AG04450 (cell line): Measurements from ENCODE around the gene FGD4. TPM values are rescaled to one million over a fixed set of nuclear protein-coding genes. Genes with fewer than 3 reads are reported as not detected.

Experiments
- CTCF ChIA-PET: fragments of 300-600, 350-600 bp; formaldehyde crosslinking; extraction: SDS; loops from one replicate; lab custom pipeline; 2022; ENCODE audit warnings: antibody characterized with exemption, inconsistent platforms; lab: Charles Lee
- POLR2A ChIA-PET: fragments of 350-600 bp; formaldehyde crosslinking; extraction: SDS; loops from one replicate; lab custom pipeline; 2021; ENCODE audit warnings: antibody characterized with exemption, inconsistent platforms; lab: Yijun Ruan, JAX
- DNase-seq: peaks from one replicate; pipeline ENCODE4 v3.0.0-alpha.2; 2011; ENCODE audit warnings: low read depth, low spot score
- H3K27ac ChIP-seq: one replicate; pipeline ENCODE4 v1.5.1; 2012; ENCODE audit warnings: low read depth, low read length, control low read depth
- H3K27me3 ChIP-seq: one replicate; pipeline ENCODE4 v1.6.0; 2012; ENCODE audit warnings: low read length; ENCODE audit not compliant: control insufficient read depth, insufficient read depth
- H3K4me3 ChIP-seq: 2 replicates; pipeline ENCODE4 v1.5.1; 2011; ENCODE audit warnings: mild to moderate bottlenecking, low read depth, low read length, control low read depth
- H3K9me3 ChIP-seq: 2 replicates; pipeline ENCODE4 v1.5.1; 2012; ENCODE audit warnings: low read length; ENCODE audit not compliant: control insufficient read depth, insufficient read depth
- polyA plus RNA-seq: library from polyadenylated mRNA; depleted of rRNA; stranded (reverse); fragments of >200 nt; gene quantifications from 2 replicates; pipeline ENCODE4 v1.2.3, GENCODE V29; 2011
- TF ChIP-seq, protein P1 (sequence below): IDR thresholded peaks from 2 replicates; pipeline ENCODE4 v1.5.1; 2011; ENCODE audit warnings: low read depth, low read length, control low read depth, inconsistent platforms

The FGD4 gene
- polyA plus RNA-seq, 1 experiment = 5.1 TPM

DNA sequence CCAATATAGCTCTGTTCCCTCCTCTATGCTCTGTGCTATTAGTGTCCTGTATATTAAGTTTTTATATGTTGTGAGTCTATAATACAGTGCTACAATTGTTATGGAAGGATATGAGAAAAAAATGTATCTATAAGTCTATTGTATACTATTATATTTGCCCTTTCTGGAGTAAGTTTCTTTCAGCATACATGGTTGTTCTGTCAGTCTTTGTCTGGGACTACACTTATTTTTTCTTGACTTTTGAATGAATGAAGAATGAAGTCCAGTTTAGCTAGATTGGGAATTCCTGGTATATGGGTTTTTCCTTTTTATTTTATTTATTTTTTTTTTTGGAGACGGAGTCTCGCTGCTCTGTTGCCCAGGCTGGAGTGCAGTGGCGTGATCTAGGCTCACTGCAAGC is 203.7 kb downstream of the FGD4 start:
- no peak overlapping the region for H3K27ac ChIP-seq
- no peaks in the 10 kb centered on the region for H3K9me3 ChIP-seq
- TF ChIP-seq, protein P1, sequence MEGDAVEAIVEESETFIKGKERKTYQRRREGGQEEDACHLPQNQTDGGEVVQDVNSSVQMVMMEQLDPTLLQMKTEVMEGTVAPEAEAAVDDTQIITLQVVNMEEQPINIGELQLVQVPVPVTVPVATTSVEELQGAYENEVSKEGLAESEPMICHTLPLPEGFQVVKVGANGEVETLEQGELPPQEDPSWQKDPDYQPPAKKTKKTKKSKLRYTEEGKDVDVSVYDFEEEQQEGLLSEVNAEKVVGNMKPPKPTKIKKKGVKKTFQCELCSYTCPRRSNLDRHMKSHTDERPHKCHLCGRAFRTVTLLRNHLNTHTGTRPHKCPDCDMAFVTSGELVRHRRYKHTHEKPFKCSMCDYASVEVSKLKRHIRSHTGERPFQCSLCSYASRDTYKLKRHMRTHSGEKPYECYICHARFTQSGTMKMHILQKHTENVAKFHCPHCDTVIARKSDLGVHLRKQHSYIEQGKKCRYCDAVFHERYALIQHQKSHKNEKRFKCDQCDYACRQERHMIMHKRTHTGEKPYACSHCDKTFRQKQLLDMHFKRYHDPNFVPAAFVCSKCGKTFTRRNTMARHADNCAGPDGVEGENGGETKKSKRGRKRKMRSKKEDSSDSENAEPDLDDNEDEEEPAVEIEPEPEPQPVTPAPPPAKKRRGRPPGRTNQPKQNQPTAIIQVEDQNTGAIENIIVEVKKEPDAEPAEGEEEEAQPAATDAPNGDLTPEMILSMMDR = no peak
- CTCF ChIA-PET = interaction anchor here (1.1 kb wide), 1 partner anchor 54 kb away, joined by 5 read pairs; no protein-coding TSS in a partner anchor
- no peak overlapping the region for H3K4me3 ChIP-seq
- no peak for DNase-seq
- POLR2A ChIA-PET = no interaction called here
- no peaks in the 10 kb centered on the region for H3K27me3 ChIP-seq

DNA sequence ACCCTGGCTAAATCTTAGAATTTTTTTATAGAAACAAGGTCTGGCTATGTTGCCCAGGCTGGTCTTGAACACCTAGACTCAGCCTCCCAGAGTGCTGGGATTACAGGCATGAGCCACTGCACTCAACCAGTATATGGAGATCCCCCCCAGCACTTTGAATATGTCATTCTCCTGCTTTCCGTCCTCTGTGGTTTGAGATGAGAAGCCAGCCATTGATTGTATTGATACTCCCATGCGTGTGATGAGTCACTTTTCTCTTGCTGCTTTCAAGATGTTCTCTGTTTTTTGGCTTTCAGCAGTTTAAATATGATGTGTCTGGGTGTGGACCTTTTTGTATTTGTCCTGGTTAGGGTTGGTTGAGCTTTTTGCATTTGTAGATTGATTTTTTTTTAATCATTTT is 204.5 kb downstream of the FGD4 start:
- TF ChIP-seq, protein P1 = no peak
- no peak for DNase-seq
- H3K27me3 ChIP-seq = no peaks in the 10 kb centered on the region
- H3K9me3 ChIP-seq = no peaks in the 10 kb centered on the region
- POLR2A ChIA-PET = no interaction called here
- H3K27ac ChIP-seq = no peak overlapping the region
- CTCF ChIA-PET = no interaction called here
- H3K4me3 ChIP-seq = no peak overlapping the region

DNA sequence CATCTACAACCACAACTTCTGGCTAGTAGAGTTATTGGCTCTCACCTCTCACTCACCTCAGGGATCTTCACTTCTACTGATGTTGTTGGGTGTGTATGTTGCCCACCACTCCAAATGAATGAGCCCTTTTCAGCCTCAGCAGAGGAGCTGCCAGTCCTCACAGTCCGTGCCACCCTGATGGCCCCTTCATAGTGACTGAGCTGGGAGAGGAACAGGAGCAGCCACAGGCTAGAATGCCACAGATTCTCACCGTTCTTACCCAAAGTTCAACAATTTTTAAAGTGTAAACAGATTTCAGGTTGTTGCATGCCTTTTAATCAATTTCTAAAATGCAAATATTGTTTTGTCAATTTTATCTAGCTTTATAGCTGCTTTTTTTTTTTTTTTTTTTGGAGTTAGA is 205.2 kb downstream of the FGD4 start:
- ChIA-PET CTCF (no interaction called here), POLR2A (interaction anchor here (0.7 kb wide), 1 partner anchor 16 kb away, joined by 3 read pairs; no protein-coding TSS in a partner anchor)
- H3K27ac ChIP-seq = no peak overlapping the region

DNA sequence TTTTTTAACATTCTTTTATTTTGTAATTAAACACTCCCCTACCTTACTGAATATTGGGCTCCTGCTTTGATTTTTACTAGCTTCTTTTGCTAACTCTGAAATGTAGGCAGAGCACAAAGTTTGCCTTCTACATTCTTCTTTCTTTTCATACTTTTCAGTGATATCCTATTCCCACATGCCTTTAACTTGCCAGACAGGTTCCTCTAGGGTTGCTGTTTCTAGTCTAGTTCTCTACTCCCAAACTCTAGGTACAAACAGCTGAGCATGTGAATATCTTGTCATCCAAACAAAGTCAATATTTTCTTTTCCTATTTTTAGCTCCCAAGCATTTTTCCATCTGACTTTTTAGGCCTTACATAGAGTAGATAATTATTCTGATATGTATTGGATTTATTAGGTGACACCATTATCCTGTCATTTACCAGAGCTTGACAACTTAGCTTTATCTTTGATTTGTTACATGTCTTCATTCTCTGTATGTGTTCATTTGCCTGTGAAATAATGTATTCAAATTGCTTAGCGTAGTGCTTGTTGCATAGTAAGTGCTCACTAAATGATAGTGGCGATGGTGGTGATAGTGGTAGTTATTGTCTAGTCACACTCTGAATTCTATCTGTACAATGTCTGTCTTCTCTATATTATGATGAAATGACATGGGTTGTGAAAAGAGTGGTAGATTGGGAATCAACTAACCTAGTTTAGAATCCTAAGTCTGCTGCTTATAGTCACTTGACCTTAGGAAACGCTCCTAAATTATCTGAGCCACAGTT is 206.2 kb downstream of the FGD4 start:
- no peak overlapping the region for H3K27ac ChIP-seq
- ChIA-PET CTCF (no interaction called here), POLR2A (interaction anchor here (0.7 kb wide), 1 partner anchor 16 kb away, joined by 3 read pairs; no protein-coding TSS in a partner anchor)
- H3K4me3 ChIP-seq = no peak overlapping the region
- TF ChIP-seq, protein P1 = no peak
- no peaks in the 10 kb centered on the region for H3K9me3 ChIP-seq
- H3K27me3 ChIP-seq = no peaks in the 10 kb centered on the region
- no peak for DNase-seq

More for the DNA sequence above, 205.2 kb downstream of the FGD4 start:
- H3K9me3 ChIP-seq = no peaks in the 10 kb centered on the region
- no peak overlapping the region for H3K4me3 ChIP-seq
- DNase-seq = no peak
- H3K27me3 ChIP-seq = no peaks in the 10 kb centered on the region
- TF ChIP-seq, protein P1 = no peak

DNA sequence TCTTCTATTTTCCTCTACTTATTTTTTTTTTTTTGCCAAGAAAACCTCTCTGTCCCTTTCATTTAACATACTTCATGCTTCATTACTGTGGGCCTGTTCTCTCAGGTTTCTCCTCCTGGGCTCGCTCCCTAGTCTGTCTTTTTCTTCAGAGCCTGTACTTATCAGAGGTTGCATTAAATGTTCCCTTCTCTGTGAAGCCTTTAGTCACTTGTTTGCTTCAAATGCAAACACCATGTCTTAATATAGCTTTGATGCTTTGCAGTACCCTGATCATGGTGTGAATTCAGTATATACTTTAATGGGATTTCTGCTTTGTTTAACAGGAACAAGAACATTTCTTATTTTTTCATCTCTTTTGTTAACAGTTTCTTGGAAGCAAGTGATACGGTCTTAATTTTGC is 207.1 kb downstream of the FGD4 start:
- H3K27me3 ChIP-seq = no peaks in the 10 kb centered on the region
- CTCF ChIA-PET = no interaction called here
- no peaks in the 10 kb centered on the region for H3K9me3 ChIP-seq
- POLR2A ChIA-PET = no interaction called here
- no peak overlapping the region for H3K27ac ChIP-seq
- no peak overlapping the region for H3K4me3 ChIP-seq
- TF ChIP-seq, protein P1 = no peak
- no peak for DNase-seq
